Measurements from ENCODE around the gene PUS1. TPM values are rescaled to one million over a fixed set of nuclear protein-coding genes. Genes with fewer than 3 reads are reported as not detected.
"Not testable (repeated sequence)": the region's sequence is repeated elsewhere in the genome, so short reads cannot be mapped to it uniquely, and the experiment has no call there.

The PUS1 gene
- total RNA-seq, 1 donor from 2014 or later = 25.4 TPM

- no peak for DNase-seq (ENCODE audit: extremely low read depth, low read depth, low spot score)
Measured at GRCh38 chr12:131930510-131930909, 1.4 kb downstream of the PUS1 start.

GRCh38 chr12:131933387-131933786 lies 4.3 kb downstream of the PUS1 start:
- DNase-seq (ENCODE audit: extremely low read depth, low read depth, low spot score) = no peak

- DNase-seq (ENCODE audit: extremely low read depth, low read depth, low spot score) = no peak
Measured at GRCh38 chr12:131934535-131934934, 5.5 kb downstream of the PUS1 start.

GRCh38 chr12:131938082-131938481 lies 9.0 kb downstream of the PUS1 start:
- no peak for DNase-seq (ENCODE audit: extremely low read depth, low read depth, low spot score)

GRCh38 chr12:131939007-131939406 lies 9.9 kb downstream of the PUS1 start:
- no peak for DNase-seq (ENCODE audit: extremely low read depth, low read depth, low spot score)

- no peak for DNase-seq (ENCODE audit: extremely low read depth, low read depth, low spot score)
Measured at GRCh38 chr12:131940141-131940547, 11.1 kb downstream of the PUS1 start.

- DNase-seq (ENCODE audit: extremely low read depth, low read depth, low spot score) = no peak
Measured at GRCh38 chr12:131941116-131941986, 12.3 kb downstream of the PUS1 start.

- DNase-seq (ENCODE audit: extremely low read depth, low read depth, low spot score) = no peak
Measured at GRCh38 chr12:131941987-131942341, 12.9 kb downstream of the PUS1 start.

- no peak for DNase-seq (ENCODE audit: extremely low read depth, low read depth, low spot score)
Measured at GRCh38 chr12:131942671-131943070, 13.6 kb downstream of the PUS1 start.

GRCh38 chr12:131943389-131943788 lies 14.3 kb downstream of the PUS1 start:
- no peak for DNase-seq (ENCODE audit: extremely low read depth, low read depth, low spot score)

GRCh38 chr12:131943876-131944275 lies 14.8 kb downstream of the PUS1 start:
- no peak for DNase-seq (ENCODE audit: extremely low read depth, low read depth, low spot score)

- no peak for DNase-seq (ENCODE audit: extremely low read depth, low read depth, low spot score)
Measured at GRCh38 chr12:131944601-131945251, 15.7 kb downstream of the PUS1 start.

GRCh38 chr12:131946757-131947156 lies 17.7 kb downstream of the PUS1 start:
- no peak for DNase-seq (ENCODE audit: extremely low read depth, low read depth, low spot score)

- DNase-seq (ENCODE audit: extremely low read depth, low read depth, low spot score) = no peak
Measured at GRCh38 chr12:131947482-131948027, 18.5 kb downstream of the PUS1 start.

- no peak for DNase-seq (ENCODE audit: extremely low read depth, low read depth, low spot score)
Measured at GRCh38 chr12:131948166-131948712, 19.2 kb downstream of the PUS1 start.

- DNase-seq (ENCODE audit: extremely low read depth, low read depth, low spot score) = not testable (repeated sequence)
Measured at GRCh38 chr12:131948713-131949430, 19.8 kb downstream of the PUS1 start.

- DNase-seq (ENCODE audit: extremely low read depth, low read depth, low spot score) = no peak
Measured at GRCh38 chr12:131949431-131950181, 20.5 kb downstream of the PUS1 start, which contains the start of gene EP400. Gene EP400, plus strand, starts transcription at chr12:131949942. Its CDS starts 10,678 bp downstream, at chr12:131960620.

- no peak for DNase-seq (ENCODE audit: extremely low read depth, low read depth, low spot score)
Measured at GRCh38 chr12:131950182-131950913, 21.3 kb downstream of the PUS1 start.

GRCh38 chr12:131953810-131954209 lies 24.7 kb downstream of the PUS1 start:
- DNase-seq (ENCODE audit: extremely low read depth, low read depth, low spot score) = not testable (repeated sequence)

Measured in glomerular endothelial cell (primary cell).